GM23338 (cell line): Measurements from ENCODE around the gene FOCAD. TPM values are rescaled to one million over a fixed set of nuclear protein-coding genes. Genes with fewer than 3 reads are reported as not detected.

ENCODE experiments used
- ATAC-seq: fragments of 200-7000 bp; cut with Tn5 transposase; 3 replicates; pipeline ENCODE4 v1.9.1; 2020
- DNase-seq: peaks from one replicate; pipeline ENCODE4 v3.0.0-alpha.2; 2015; ENCODE audit warnings: low spot score
- H2AFZ ChIP-seq: fragments of 200-600 bp; sonication (generic); 2 replicates; pipeline ENCODE4 v1.8.0; 2016; ENCODE audit warnings: antibody characterized with exemption, mild to moderate bottlenecking, moderate library complexity
- H3F3A ChIP-seq: fragments of 200-600 bp; sonication (generic); replicated peaks from 2 replicates; pipeline ENCODE4 v1.8.0; 2017; ENCODE audit warnings: antibody characterized with exemption, mixed run types, low read depth
- H3K27ac ChIP-seq: fragments of 200-600 bp; sonication (generic); 2 replicates; pipeline ENCODE4 v1.6.1; 2016; ENCODE audit warnings: low read depth
- H3K27me3 ChIP-seq: fragments of 200-600 bp; sonication (generic); 2 replicates; pipeline ENCODE4 v1.8.0; 2016; ENCODE audit warnings: mild to moderate bottlenecking, mixed run types, moderate library complexity; ENCODE audit not compliant: insufficient read depth
- H3K36me3 ChIP-seq: fragments of 200-600 bp; sonication (generic); 2 replicates; pipeline ENCODE4 v1.8.0; 2016; ENCODE audit warnings: mild to moderate bottlenecking; ENCODE audit not compliant: insufficient read depth
- H3K4me1 ChIP-seq: fragments of 200-600 bp; sonication (generic); 2 replicates; pipeline ENCODE4 v1.8.0; 2016; ENCODE audit warnings: mild to moderate bottlenecking, moderate library complexity; ENCODE audit not compliant: insufficient read depth
- H3K4me2 ChIP-seq: fragments of 200-600 bp; sonication (generic); 2 replicates; pipeline ENCODE4 v1.7.1; 2017; ENCODE audit warnings: mixed run types
- H3K4me3 ChIP-seq: fragments of 200-600 bp; sonication (generic); 2 replicates; pipeline ENCODE4 v1.6.1; 2016; ENCODE audit warnings: mixed run types
- H3K79me2 ChIP-seq: fragments of 200-600 bp; sonication (generic); replicated peaks from 2 replicates; pipeline ENCODE4 v1.8.0; 2017; ENCODE audit warnings: mild to moderate bottlenecking; ENCODE audit not compliant: insufficient read depth
- H3K9me2 ChIP-seq: fragments of 200-600 bp; sonication (generic); 2 replicates; pipeline ENCODE4 v1.8.0; 2017; ENCODE audit not compliant: insufficient read depth
- H4K20me1 ChIP-seq: fragments of 200-600 bp; sonication (generic); replicated peaks from 2 replicates; pipeline ENCODE4 v1.8.0; 2017; ENCODE audit warnings: mild to moderate bottlenecking; ENCODE audit not compliant: insufficient read depth
- H3K27ac Mint-ChIP-seq: 2 replicates; pipeline ENCODE4 v1.8.0; 2020; ENCODE audit warnings: inconsistent platforms, mild to moderate bottlenecking, moderate library complexity, mixed read lengths
- H3K27me3 Mint-ChIP-seq: 3 replicates; pipeline ENCODE4 v1.8.0; 2022; ENCODE audit warnings: low read depth, mild to moderate bottlenecking, moderate library complexity, mixed read lengths, inconsistent platforms; ENCODE audit not compliant: insufficient read depth, poor library complexity
- H3K36me3 Mint-ChIP-seq: 3 replicates; pipeline ENCODE4 v1.8.0; 2021; ENCODE audit warnings: low read depth, mild to moderate bottlenecking, inconsistent platforms, moderate library complexity, mixed read lengths
- H3K4me1 Mint-ChIP-seq: 3 replicates; pipeline ENCODE4 v1.8.0; 2020; ENCODE audit warnings: mild to moderate bottlenecking, inconsistent platforms, mixed read lengths
- H3K4me3 Mint-ChIP-seq: 3 replicates; pipeline ENCODE4 v1.8.0; 2021; ENCODE audit warnings: moderate library complexity, mild to moderate bottlenecking, inconsistent platforms, mixed read lengths
- H3K9me3 Mint-ChIP-seq: 3 replicates; pipeline ENCODE4 v1.8.0; 2020; ENCODE audit warnings: moderate library complexity, mild to moderate bottlenecking, inconsistent platforms, mixed read lengths
- CREB1 ChIP-seq: fragments of 250-450 bp; sonication (Bioruptor Pico); IDR thresholded peaks from 2 replicates; pipeline ENCODE4 v1.5.0; 2020; ENCODE audit warnings: low read depth, mild to moderate bottlenecking, moderate library complexity
- EZH2 ChIP-seq: fragments of 200-600 bp; sonication (generic); IDR thresholded peaks from one replicate; pipeline ENCODE4 v1.8.0; 2017; ENCODE audit warnings: antibody characterized with exemption, mild to moderate bottlenecking, low read depth; ENCODE audit not compliant: unreplicated experiment
- EZH2phosphoT487 ChIP-seq: fragments of 200-600 bp; sonication (generic); IDR thresholded peaks from one replicate; pipeline ENCODE4 v1.8.1; 2018; ENCODE audit warnings: antibody characterized with exemption; ENCODE audit not compliant: unreplicated experiment
- NANOG ChIP-seq: IDR thresholded peaks from 2 replicates; pipeline ENCODE4 v1.6.1; 2016; ENCODE audit warnings: antibody characterized with exemption, borderline replicate concordance
- STAT1 ChIP-seq: IDR thresholded peaks from one replicate; pipeline ENCODE4 v1.6.1; 2016; ENCODE audit warnings: antibody characterized with exemption; ENCODE audit not compliant: unreplicated experiment
- ZNF114 ChIP-seq: fragments of 250-450 bp; sonication (Bioruptor Pico); IDR thresholded peaks from 2 replicates; pipeline ENCODE4 v1.5.0; 2020; ENCODE audit warnings: mild to moderate bottlenecking, moderate library complexity
- ZNF331 ChIP-seq: fragments of 250-450 bp; sonication (Bioruptor Pico); IDR thresholded peaks from 2 replicates; pipeline ENCODE4 v1.5.0; 2020; ENCODE audit warnings: low read depth, mild to moderate bottlenecking, moderate library complexity
- polyA plus RNA-seq: library from polyadenylated mRNA; unstranded; fragments of >200 nt; fragmentation: Nextera tagmentation; extraction: Ambion mirVana; gene quantifications from 2 replicates; pipeline ENCODE4 v1.2.1, GENCODE V29; 2016
- total RNA-seq: library from RNA; depleted of rRNA; stranded (reverse); fragments of >200 nt; shearing (Covaris generic); gene quantifications from 2 replicates; pipeline ENCODE4 v1.2.3, GENCODE V29; 2014
- TF ChIP-seq, protein P1 (sequence below): fragments of 250-450 bp; sonication (Bioruptor Pico); IDR thresholded peaks from 2 replicates; pipeline ENCODE4 v1.5.0; 2020; ENCODE audit warnings: mild to moderate bottlenecking, moderate library complexity
- TF ChIP-seq, protein P2 (sequence below): IDR thresholded peaks from one replicate; pipeline ENCODE4 v1.6.1; 2018; ENCODE audit warnings: antibody characterized with exemption; ENCODE audit not compliant: unreplicated experiment
- TF ChIP-seq, protein P3 (sequence below), 2 experiments: fragments of 200-600 bp in 1 of 2; sonication (generic) in 1 of 2; conservative IDR thresholded peaks; 2 replicates each; pipeline versions ENCODE4 v1.5.1 to v1.6.1; 2016 to 2017; ENCODE audit warnings: antibody characterized with exemption in 2 of 2, low read depth in 2 of 2, mild to moderate bottlenecking in 2 of 2, moderate library complexity in 1 of 2

Gene FOCAD
- total and polyA plus RNA-seq, 2 experiments from 2014 or later, result 13.7 to 66.5 TPM

DNA sequence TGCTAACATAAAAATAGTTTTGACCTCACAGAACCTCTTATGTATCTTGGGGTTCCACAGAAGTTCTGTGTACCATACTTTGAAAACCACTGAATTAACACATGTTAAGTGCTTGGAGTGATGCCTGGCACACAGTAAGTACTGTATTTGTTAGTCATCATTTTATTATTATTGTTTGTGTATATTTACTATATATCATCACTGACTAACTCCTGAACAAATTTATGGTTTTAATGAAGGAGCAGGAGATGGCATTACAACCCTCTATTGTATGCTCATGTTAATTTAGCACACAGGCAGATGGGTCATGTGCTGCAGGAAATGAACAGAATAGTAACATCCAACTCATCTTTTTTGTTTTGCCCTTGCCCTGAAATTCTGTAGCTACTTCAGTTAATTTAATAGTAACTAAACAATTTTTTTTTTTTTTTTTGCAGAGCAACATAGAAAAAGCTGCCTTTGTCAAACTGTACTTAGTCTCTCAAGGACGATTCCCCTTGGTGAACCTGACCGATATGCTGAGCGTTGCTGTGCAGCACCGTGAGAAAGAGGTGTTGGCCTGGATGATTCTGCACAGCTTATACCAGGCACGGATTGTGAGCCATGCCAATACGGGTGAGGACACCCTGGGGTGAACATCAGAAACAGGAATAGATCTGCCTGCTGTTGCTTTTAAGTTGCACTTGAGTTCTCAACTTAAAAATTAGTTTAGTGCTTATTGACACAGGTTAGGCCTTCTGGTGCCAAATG is 302.0 kb downstream of the FOCAD start:
- no peaks in the 10 kb centered on the region for H3K79me2 ChIP-seq
- no peak overlapping the region for H3K4me3 Mint-ChIP-seq
- H3K36me3 ChIP-seq, result no peaks in the 10 kb centered on the region
- no peaks in the 10 kb centered on the region for H3F3A ChIP-seq
- no peaks in the 10 kb centered on the region for H3K27me3 ChIP-seq
- H3K27ac ChIP-seq, result no peak overlapping the region
- TF ChIP-seq, protein P1, sequence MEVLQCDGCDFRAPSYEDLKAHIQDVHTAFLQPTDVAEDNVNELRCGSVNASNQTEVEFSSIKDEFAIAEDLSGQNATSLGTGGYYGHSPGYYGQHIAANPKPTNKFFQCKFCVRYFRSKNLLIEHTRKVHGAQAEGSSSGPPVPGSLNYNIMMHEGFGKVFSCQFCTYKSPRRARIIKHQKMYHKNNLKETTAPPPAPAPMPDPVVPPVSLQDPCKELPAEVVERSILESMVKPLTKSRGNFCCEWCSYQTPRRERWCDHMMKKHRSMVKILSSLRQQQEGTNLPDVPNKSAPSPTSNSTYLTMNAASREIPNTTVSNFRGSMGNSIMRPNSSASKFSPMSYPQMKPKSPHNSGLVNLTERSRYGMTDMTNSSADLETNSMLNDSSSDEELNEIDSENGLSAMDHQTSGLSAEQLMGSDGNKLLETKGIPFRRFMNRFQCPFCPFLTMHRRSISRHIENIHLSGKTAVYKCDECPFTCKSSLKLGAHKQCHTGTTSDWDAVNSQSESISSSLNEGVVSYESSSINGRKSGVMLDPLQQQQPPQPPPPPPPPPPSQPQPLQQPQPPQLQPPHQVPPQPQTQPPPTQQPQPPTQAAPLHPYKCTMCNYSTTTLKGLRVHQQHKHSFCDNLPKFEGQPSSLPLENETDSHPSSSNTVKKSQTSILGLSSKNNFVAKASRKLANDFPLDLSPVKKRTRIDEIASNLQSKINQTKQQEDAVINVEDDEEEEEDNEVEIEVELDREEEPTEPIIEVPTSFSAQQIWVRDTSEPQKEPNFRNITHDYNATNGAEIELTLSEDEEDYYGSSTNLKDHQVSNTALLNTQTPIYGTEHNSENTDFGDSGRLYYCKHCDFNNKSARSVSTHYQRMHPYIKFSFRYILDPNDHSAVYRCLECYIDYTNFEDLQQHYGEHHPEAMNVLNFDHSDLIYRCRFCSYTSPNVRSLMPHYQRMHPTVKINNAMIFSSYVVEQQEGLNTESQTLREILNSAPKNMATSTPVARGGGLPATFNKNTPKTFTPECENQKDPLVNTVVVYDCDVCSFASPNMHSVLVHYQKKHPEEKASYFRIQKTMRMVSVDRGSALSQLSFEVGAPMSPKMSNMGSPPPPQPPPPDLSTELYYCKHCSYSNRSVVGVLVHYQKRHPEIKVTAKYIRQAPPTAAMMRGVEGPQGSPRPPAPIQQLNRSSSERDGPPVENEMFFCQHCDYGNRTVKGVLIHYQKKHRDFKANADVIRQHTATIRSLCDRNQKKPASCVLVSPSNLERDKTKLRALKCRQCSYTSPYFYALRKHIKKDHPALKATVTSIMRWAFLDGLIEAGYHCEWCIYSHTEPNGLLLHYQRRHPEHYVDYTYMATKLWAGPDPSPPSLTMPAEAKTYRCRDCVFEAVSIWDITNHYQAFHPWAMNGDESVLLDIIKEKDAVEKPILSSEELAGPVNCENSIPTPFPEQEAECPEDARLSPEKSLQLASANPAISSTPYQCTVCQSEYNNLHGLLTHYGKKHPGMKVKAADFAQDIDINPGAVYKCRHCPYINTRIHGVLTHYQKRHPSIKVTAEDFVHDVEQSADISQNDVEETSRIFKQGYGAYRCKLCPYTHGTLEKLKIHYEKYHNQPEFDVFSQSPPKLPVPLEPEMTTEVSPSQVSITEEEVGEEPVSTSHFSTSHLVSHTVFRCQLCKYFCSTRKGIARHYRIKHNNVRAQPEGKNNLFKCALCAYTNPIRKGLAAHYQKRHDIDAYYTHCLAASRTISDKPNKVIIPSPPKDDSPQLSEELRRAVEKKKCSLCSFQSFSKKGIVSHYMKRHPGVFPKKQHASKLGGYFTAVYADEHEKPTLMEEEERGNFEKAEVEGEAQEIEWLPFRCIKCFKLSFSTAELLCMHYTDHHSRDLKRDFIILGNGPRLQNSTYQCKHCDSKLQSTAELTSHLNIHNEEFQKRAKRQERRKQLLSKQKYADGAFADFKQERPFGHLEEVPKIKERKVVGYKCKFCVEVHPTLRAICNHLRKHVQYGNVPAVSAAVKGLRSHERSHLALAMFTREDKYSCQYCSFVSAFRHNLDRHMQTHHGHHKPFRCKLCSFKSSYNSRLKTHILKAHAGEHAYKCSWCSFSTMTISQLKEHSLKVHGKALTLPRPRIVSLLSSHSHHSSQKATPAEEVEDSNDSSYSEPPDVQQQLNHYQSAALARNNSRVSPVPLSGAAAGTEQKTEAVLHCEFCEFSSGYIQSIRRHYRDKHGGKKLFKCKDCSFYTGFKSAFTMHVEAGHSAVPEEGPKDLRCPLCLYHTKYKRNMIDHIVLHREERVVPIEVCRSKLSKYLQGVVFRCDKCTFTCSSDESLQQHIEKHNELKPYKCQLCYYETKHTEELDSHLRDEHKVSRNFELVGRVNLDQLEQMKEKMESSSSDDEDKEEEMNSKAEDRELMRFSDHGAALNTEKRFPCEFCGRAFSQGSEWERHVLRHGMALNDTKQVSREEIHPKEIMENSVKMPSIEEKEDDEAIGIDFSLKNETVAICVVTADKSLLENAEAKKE (CRISPR knock-in tag), result no peak
- TF ChIP-seq, protein P2, sequence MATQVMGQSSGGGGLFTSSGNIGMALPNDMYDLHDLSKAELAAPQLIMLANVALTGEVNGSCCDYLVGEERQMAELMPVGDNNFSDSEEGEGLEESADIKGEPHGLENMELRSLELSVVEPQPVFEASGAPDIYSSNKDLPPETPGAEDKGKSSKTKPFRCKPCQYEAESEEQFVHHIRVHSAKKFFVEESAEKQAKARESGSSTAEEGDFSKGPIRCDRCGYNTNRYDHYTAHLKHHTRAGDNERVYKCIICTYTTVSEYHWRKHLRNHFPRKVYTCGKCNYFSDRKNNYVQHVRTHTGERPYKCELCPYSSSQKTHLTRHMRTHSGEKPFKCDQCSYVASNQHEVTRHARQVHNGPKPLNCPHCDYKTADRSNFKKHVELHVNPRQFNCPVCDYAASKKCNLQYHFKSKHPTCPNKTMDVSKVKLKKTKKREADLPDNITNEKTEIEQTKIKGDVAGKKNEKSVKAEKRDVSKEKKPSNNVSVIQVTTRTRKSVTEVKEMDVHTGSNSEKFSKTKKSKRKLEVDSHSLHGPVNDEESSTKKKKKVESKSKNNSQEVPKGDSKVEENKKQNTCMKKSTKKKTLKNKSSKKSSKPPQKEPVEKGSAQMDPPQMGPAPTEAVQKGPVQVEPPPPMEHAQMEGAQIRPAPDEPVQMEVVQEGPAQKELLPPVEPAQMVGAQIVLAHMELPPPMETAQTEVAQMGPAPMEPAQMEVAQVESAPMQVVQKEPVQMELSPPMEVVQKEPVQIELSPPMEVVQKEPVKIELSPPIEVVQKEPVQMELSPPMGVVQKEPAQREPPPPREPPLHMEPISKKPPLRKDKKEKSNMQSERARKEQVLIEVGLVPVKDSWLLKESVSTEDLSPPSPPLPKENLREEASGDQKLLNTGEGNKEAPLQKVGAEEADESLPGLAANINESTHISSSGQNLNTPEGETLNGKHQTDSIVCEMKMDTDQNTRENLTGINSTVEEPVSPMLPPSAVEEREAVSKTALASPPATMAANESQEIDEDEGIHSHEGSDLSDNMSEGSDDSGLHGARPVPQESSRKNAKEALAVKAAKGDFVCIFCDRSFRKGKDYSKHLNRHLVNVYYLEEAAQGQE, result no peak
- TF ChIP-seq EZH2, result no peak
- TF ChIP-seq, protein P3, sequence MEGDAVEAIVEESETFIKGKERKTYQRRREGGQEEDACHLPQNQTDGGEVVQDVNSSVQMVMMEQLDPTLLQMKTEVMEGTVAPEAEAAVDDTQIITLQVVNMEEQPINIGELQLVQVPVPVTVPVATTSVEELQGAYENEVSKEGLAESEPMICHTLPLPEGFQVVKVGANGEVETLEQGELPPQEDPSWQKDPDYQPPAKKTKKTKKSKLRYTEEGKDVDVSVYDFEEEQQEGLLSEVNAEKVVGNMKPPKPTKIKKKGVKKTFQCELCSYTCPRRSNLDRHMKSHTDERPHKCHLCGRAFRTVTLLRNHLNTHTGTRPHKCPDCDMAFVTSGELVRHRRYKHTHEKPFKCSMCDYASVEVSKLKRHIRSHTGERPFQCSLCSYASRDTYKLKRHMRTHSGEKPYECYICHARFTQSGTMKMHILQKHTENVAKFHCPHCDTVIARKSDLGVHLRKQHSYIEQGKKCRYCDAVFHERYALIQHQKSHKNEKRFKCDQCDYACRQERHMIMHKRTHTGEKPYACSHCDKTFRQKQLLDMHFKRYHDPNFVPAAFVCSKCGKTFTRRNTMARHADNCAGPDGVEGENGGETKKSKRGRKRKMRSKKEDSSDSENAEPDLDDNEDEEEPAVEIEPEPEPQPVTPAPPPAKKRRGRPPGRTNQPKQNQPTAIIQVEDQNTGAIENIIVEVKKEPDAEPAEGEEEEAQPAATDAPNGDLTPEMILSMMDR (conservative IDR thresholded peaks at IDR 0.05; ENCODE audit: low read depth in 2 of 2), result no peak
- no peak for TF ChIP-seq NANOG
- no peak for TF ChIP-seq EZH2phosphoT487
- TF ChIP-seq STAT1, result no peak
- no peak for TF ChIP-seq ZNF114 (CRISPR knock-in tag)
- no peak for TF ChIP-seq ZNF331 (CRISPR knock-in tag)
- no peak for TF ChIP-seq CREB1 (CRISPR knock-in tag)
- H4K20me1 ChIP-seq, result no peaks in the 10 kb centered on the region
- H3K4me3 ChIP-seq, result no peak overlapping the region
- H3K27ac Mint-ChIP-seq, result no peak overlapping the region
- peaks cover 4% of the 10 kb centered on the region for H3K27me3 Mint-ChIP-seq
- no peaks in the 10 kb centered on the region; the same call in 1 of the 2 replicates for H3K9me2 ChIP-seq
- DNase-seq (no peak), ATAC-seq (no peak)
- no peak overlapping the region for H2AFZ ChIP-seq
- H3K4me1 Mint-ChIP-seq, result peaks cover 15% of the 10 kb centered on the region
- H3K4me2 ChIP-seq, result no peak overlapping the region
- H3K4me1 ChIP-seq, result no peaks in the 10 kb centered on the region
- H3K36me3 Mint-ChIP-seq, result peaks cover 14% of the 10 kb centered on the region
- 0 out of 3 replicates have a peak, but pooled peaks cover 2% of the 10 kb centered on the region for H3K9me3 Mint-ChIP-seq
